Stimulated activated CD8-positive, alpha-beta memory T cell treated with anti-CD3 and anti-CD28 coated beads, Interleukin-12 subunit alpha, Interleukin-12 subunit beta, amount 100 ng/mL, for 24 hours (primary cell): ENCODE results near the gene GLIS2.

Experiments
- DNase-seq: peaks from one replicate; pipeline ENCODE4 v3.0.0-alpha.2; 2020; ENCODE audit errors: extremely low read depth

GLIS2 gene

DNA sequence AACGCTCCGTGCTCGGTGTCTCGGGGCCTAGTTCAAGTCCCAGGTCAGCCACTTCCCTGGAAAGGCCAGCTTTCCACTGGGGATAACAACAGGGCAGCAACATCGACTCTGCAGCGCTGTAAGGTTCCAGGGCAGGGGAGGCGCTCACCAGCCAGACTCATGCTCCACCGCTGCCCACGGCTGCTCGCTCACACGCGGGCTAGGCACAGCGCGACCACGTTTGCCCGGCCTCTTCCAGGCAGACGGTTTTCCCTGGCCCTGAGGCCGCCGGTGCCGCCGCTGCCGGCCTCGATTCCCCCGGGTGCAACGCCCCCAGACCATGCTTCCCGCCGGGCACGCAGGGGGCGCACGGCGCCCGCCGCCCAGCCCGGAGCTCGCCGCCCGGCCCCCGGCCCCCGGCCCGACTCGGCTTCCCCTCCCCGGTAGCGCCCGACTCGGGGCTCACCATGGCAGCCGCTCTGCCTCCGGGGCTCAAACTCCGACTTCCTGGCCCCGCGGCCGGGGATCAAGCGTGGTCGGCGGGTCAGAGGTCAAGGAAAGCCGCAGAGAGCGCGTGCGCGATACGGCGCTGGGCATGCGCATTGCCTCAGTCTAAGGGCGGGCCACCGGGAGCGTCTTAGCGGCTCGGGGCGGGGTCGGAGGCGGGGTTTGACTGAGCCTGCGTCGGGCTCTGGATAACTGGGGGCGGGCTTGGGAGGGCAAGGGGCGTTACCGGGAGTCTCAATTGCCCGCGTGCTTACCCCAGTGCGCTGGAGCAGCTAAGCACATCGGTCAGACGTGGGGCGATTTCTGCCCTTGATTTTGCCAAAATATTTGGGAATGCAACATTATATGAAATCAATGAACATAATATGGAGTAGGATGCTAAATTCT lies 35.2 kb downstream of the GLIS2 start, which contains the start of gene PAM16:
Gene PAM16 (minus strand): TSS at position 535 of the 873 bp plus-strand sequence. CDS start 87 bp downstream, at position 448.
- peak; percentile 94 for DNase-seq

DNA sequence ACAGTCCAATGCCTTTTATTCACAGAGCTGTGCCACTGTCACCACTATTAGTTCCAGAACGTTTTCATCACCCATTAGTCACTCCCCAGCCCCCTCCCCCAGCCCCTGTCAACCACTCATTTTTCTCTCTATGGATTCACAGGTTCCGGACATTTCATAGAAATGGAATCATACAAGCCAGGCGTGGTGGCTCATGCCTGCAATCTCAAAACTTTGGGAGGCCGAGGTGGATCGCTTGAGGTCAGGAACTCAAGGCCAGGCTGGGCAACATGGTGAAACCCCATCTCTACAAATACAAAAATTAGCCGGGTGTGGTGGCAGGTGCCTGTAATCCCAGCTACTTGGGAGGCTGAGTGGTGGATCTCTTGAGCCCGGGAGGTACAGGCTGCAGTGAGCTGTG lies 36.0 kb downstream of the GLIS2 start:
- no peak for DNase-seq

DNA sequence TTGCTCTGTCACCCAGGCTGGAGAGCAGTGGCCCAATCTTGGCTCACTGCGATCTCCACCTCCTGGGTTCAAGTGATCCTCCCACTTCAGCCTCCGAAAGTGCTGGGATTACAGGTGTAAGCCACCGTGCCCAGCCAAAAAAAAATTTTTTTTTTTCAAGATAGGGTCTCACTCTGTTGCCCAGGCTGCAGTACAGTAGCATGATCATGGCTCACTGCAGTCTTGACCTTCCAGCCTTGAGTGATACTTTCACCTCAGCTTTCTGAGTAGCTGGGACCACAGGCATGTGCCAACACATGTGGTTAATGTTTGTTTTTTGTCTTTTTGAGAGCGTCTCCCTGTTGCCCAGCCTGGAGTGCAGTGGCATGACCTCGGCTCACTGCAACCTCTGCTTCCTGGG lies 37.0 kb downstream of the GLIS2 start:
- DNase-seq = no peak

DNA sequence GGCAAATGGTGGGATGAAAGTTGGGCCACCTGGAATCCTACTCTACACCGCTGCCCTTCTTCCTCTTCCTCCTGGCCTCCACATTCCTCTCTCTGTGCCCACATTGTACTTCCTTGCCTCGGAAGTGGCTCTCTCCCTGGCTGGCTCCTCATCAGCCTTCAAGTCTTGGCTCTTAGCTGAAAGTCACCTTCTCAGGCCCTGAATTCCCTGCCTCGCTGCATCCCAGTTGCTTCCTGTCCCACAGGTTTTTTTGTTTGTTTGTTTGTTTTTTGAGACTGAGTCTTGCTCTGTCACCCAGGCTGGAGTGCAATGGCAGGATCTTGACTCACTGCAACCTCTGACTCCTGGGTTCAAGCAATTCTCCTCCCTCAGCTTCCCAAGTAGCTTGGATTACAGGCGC lies 37.8 kb downstream of the GLIS2 start:
- no peak for DNase-seq

DNA sequence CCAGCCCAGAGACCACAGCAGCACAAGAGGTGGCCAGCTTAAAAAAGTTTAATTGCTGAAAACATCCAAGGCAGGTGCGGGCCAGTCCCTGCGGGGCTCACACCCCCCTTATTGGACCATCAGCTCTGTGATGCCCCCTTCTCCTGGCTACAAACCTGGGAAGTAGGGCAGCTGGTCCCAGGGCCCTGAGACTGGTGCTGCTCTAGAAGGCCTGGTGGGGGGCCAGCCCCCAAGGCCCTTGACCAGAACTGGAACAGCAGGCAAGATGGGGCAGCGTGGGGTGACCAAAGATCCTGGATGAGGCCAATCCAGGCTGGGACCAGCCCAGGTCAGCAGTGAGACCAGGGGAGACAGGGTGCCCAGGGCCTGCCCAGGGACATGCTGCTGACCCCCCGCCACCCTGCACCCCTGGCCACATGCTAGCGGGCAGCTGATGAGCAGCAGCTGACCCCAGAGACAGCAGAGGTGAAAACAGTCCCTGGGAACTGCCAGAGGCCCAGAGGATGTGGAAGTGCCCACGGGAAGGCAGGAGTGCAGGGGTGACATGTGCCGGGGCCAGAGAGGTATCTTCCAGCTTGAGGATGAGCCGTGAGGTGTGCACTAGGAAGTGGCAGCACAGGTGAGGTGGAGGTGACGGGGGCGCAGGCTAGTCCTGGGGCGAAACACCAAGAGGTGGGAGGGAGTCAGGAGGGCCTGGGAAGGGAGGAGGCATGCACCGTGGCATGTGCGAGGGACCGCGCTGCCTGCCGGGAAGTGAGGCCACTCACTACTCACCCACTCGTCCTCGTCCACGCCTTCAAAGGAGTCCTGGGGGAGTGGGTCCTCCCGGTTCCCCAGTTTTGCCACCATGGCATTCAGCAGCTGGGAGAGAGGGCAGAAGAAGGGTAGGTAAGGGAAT lies 38.9 kb downstream of the GLIS2 start:
- DNase-seq = no peak

DNA sequence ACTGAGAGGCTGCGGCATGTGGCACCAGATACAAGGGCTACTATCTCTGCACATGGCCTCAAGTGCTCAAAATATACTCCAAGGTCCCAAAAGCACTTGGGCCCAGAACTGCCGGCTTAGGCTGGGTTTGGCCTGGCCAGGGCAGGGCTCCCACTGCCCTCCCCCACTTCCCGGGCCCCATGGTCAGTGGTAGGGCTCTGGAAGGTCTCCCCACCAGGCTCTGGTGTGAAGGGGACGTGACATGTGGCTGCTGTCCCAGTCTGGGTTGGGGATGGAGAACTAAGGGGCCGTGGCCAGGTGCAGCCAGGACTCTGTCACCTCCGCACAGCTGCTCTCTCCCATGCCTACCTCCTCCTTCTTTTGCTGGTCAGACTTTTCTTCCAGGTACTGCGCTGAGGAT lies 41.0 kb downstream of the GLIS2 start:
- DNase-seq = no peak

DNA sequence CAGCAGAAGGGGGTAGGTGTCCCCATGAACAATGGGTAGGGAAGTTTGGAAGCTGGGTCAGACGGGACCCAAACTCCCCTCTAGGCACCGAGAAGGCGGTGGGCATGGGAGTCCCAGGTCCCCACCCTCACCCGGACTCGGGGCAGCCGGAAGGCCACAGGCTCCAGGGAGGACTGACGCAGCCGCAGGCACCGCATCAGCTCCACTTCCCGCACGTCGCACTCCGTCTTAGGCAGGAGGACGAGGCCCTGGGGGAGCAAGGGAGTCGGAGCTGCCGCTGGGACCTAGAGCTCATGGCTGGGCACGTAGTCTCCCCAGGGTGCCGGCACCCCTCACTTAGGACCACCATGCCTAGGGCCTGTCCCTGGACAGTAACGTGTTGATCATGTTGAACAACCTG lies 42.4 kb downstream of the GLIS2 start:
- no peak for DNase-seq

DNA sequence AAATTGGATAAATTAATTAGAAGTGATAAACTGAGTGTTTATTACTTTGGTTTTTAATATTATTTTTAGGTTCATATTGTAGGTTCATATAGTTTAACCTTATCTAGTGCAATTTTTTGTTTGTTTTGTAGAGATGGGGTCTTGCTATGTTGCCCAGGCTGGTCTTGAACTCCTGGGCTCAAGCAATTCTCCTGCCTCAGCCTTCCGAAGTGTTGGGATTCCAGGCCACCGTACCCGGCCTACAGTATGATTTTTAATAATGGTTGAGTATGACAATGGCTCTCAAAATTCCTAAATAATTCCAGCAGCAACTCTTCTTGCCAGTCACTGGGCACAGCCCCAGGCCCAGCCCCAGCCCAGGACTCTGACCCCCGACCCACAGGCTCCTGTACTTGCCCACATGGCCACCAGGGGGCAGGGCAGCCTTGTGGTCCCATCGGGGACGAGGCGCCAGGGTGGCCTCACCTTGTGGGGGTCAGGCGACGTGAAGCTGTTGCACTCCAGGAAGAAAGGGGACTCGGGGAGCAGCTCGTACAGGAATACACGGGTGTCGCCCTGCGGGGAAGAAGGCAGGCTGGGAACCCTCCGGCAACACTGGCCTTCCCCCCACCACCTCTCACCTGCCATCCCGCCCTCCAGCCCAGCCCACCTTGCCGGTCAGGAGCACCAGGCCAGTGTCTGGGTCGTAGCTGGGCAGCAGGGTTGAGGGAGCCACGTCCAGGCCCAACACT lies 43.1 kb downstream of the GLIS2 start:
- DNase-seq = no peak

DNA sequence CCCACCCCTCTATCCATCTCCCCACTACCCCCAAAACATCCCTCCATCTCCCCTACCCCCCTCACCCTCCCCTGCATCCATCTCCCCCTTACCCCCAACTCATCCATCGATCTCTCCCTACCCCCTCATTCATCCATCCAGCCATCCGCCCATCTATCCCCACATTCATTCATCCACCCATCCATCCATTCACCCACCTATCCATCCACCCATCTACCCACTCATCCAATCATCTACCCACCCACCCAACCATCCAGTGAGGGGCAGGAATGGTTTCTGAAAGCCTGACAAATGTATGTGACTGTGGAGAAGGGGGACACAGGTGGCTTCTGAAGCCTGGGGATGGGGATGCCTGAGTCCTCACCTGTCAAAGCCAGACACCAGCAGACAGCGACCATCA lies 44.0 kb downstream of the GLIS2 start:
- no peak for DNase-seq

DNA sequence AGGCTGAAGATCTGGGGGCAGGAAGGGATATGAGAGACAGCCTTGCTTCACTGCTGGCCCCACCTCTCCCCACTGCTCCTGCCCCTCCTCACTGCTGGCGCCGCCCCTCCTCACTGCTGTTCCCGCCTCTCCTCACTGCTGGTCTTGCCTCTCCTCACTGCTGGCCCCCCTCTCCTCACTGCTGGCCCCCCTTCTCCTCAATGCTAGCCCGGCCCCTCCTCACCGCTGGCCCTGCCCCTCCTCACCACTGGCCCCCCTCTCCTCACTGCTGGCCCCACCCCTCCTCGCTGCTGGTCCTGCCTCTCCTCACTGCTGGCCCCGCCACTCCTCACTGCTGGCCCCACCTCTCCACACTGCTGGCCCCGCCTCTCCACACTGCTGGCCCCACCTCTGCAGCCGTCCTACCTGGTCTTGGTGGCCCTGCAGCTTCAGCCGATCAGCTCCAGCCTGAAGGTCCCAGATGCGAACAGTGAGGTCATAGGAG lies 44.7 kb downstream of the GLIS2 start:
- DNase-seq = no peak

DNA sequence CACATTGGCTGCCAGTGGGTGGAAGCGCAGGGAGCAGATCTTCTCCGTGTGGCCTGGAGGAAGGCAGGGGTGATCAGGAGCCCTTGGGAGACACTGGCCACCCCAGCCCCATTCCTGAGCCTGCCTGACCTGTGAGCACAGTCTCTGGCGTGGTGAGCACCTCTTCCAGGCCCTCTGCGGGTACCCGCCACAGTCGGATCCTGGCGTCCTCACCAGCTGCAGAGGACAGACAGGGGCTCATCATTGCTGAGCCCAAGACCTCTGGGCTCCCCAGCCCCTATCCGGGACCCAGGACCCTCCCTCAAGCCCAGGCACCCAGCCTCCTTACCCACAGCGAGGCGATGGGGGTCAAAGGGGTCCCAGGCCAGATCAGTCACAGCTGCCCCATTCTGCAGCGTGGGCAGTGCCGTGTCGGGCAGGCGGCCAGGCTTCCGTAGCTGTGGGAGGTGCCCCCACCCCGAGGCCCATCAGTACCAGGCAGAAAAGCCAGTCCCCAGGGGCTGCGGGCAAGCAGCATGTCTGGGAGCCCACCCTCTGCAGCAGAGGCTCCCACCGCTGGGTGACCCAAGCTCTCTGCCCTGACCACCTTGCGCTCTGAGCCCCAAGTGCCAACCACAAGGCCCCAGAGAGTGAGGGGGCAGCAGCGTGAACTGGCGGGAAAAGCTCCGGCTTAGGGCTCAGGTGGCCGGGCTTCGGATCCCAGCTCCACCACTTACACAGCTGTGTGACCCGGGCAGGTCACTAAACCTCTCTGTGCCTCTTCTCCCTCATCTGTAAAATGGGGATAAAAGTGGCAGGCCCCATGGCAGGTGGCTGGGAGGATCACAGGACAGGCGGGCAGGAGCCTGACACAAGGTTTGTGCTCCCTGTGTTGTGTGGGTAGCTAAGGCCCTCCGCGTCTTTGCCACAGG lies 45.4 kb downstream of the GLIS2 start:
- no peak for DNase-seq

DNA sequence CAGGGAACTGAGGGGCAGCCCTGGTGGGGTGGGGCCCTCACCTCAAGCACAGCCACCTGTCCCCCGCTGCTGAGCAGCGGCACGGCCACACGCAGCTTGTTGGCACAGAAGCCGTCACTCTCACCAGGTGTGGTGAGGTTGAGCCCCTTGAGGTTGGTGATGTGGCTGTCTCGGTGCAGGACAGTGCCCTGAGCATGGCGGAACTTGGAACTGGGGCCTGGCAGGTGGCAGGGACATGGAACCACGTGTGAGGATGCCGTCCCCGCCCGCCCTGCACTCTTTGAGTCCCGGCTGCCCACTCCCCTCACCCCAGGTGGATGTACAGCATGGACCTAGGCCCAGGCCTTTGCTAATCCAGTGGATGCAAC lies 46.1 kb downstream of the GLIS2 start:
- DNase-seq = no peak

DNA sequence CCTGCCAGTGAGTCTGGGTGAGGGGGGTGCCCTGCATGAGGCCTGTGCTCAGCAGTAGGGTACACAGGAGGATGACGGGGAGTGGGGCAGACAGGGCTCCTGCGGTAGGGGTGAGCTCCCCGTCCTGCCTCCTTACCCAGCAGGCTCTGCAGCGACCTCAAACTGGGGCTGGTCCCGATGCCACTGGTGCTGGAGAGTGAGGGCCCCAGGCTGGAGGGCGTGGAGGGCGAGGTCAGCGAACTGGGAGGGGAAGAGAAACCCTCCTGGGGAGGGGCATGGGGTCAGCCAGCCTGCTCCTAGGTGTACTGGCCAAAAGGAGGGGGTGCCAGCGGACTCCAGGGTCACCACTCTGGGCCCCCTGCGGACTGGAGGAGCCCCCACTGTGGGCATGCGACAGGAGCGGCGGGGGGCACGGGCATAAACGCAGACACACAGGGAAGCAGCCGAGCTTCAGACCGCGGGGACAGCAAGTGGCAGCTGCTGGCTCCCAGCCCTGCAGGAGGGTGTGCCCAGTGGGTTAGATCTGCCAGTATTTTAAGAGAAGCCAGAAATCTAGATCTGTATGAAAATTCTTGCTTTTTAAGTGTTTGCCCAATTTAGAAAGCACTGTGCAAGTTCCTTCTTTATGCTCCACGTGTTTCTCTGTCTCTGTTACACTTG lies 46.7 kb downstream of the GLIS2 start:
- DNase-seq = no peak

DNA sequence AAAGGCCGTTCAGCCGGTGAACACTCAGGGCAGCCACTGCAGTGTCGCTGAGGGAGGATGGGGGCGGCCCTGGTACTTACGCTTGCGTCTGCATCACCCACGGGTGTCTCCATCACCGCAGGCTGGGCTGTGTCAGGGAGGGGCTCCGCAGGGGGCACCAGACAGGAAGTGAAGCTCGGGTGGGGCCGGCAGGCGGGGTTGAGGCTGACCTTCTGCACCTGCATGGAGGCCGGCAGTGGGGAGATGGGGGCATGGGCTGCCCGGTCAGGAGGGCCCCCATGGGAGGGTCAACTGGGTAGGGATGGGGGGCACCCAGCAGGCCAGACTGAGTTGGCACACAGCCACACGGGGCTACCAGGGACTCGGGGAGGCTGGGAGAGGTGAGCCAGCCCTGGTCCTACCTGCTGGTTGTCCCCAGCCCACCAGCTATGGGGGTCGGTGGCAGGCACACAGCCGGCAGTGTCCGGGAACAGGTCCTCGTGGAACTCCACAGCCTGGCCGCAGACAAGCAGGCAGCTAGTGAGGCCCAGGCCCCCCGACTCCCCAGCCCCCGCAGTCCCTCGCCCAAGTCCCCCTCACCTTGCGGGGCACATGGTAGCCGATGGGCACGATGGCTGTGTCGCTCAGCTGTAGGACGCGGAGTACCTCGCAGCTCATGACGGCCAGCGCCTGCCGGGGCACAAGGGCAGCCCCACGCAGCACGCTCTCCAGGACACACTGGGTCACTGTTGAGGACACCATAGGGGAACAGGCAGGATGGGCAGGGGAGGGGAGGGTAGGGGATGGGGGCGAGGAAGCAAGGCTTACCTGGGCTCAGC lies 48.5 kb downstream of the GLIS2 start:
- no peak for DNase-seq

DNA sequence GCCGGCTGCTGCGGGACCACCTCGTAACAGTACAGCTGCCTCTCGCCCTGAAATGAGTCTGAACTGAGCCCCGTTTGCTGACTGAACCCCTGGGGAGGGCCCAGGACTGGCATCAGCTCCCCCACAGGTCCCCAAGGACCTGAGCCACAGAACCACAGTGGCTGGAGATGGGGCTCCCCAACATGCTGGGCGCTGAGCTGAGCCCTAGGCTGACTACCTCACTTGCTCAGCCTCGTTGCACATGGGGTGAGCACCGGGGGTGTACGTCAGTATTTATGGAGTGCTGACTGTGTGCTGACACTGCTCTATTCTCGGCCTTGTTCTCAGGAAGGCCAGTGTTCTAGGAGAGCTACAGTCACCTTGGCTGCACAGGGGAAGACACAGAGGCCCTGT lies 49.1 kb downstream of the GLIS2 start:
- DNase-seq = no peak

DNA sequence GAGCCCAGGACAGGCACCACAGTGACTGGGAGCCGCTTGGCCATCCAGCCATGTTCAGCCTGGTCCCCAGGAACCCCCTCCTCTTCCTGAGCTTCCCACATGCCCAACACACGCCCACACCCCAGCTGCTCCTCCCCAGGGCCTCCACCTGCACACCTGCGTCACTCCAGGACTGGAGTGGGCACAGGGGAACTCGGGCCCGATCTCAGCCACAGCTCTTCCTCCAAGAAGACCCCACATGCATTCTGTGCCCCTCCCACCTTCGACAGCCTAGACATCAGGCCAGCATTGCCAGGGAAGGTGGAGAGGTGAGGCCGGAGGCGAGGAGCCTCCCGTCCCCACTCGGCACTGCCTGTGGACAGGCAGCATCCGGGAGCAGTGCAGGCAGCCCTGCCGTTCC lies 49.7 kb downstream of the GLIS2 start:
- DNase-seq = no peak

DNA sequence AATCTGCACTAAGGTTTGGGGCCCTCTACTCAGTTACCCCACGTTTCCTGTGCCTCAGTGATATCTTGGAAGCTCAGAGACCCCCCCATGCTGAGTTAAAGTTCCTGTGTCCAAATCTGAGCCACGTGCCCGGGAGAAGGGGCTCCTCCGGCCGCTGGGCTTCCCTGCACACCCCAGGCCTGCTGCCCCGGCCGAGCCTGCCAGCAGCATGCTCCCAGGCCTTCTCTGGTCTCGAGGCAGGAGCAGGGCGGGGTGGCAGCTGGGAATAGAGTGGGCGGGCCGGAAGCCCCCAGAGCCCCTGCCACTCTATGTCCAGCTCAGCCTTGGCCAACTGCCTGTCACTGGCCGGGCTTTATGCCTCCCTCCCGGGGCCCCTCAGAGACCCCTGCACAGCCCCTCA lies 50.1 kb downstream of the GLIS2 start:
- DNase-seq = no peak

DNA sequence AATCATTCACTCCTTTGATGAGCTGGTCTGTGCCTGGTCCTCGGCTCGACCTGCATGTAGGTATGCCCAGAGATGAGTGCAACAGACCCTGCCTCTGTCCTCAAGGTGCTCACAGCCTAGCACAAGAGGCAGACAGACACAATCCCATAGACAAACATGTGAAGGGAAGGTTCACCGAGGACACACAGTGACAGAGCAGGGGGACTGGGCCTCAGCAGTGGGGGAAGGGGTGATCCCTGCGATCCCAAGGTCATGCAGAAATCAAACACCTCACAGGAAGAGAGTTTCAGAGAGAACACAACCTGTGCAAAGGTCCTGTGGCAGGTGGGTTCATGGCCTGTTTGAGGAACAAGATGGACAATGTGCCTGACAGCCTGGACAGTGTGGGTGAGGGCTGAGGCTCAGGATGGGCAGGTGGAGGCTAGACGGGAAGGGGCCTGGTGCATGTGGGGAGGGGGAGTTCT lies 51.6 kb downstream of the GLIS2 start:
- no peak for DNase-seq

DNA sequence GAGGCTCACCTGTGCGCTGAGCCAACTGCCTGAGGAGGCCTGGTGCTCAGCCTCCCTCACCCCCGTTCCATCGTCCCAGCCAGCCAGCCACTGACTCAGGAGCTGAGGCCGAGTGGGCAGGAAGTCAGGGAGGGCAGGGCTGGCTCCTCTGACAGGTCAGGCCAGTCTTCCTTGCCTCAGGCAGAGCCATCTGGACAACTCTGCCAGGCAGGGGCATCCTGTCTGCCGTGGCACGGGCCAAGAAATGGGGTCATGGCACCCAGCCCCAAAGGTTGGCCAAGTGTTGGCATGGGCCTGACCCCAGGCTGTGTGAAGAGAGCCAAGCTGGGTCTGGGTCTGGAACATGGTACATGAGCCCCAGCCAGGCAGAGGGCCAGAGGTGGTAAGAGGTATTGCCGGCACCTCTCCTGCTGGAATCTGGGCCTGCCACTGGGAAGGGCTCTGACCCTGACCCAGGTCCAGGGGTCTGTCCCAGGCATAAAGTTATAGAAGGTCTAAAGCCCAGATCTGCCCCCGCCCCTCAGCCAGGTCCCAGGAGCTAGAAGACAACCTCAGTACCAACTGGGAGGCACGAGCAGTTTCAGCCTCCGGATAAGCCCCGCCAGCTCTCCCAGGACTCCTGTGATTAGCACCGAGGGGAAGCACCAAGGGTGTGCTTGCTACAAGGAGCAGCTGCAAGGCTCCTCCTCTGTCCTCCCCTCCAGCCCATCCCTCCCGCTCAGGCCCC lies 53.3 kb downstream of the GLIS2 start:
- DNase-seq = no peak
